ENCODE results near the gene PBX1. TPM values are rescaled to one million over a fixed set of nuclear protein-coding genes. Genes with fewer than 3 reads are reported as not detected.

The PBX1 gene
- total and polyA plus RNA-seq, 2 experiments from 2014 or later: 40.0 to 104 TPM

GRCh38 chr1:164802529-164803282 lies 243.7 kb downstream of the PBX1 start:
- peaks cover 11% of the 10 kb centered on the region for H4K20me1 ChIP-seq (replicated peaks; ENCODE audit: insufficient read depth)
- Mint-ChIP-seq H3K27me3 (ENCODE audit: insufficient read depth, low read depth, poor library complexity) (no peaks in the 10 kb centered on the region), H3K27ac (no peak overlapping the region), H3K4me1 (no peaks in the 10 kb centered on the region), H3K4me3 (no peak overlapping the region), H3K9me3 (no peaks in the 10 kb centered on the region), H3K36me3 (ENCODE audit: low read depth) (peaks cover 42% of the 10 kb centered on the region)
- DNase-seq (ENCODE audit: low spot score): no peak
- no peak for ATAC-seq
- TF ChIP-seq NANOG (IDR thresholded peaks at IDR 0.05; ENCODE audit: borderline replicate concordance): no peak
- no peak for TF ChIP-seq REST (IDR thresholded peaks at IDR 0.05; ENCODE audit: unreplicated experiment)
- no peak for TF ChIP-seq ETS1 (IDR thresholded peaks at IDR 0.05)
- no peak for TF ChIP-seq ZNF331 (CRISPR knock-in tag; IDR thresholded peaks at IDR 0.05; ENCODE audit: low read depth)
- no peak for TF ChIP-seq EZH2phosphoT487 (IDR thresholded peaks at IDR 0.05; ENCODE audit: unreplicated experiment)
- TF ChIP-seq CTCF (conservative IDR thresholded peaks at IDR 0.05; ENCODE audit: low read depth in 2 of 2): no peak
- TF ChIP-seq CREB1 (CRISPR knock-in tag; IDR thresholded peaks at IDR 0.05; ENCODE audit: low read depth): no peak
- TF ChIP-seq POLR2AphosphoS5 (IDR thresholded peaks at IDR 0.05; ENCODE audit: low read depth): no peak
- no peak for TF ChIP-seq EZH2 (IDR thresholded peaks at IDR 0.05; ENCODE audit: low read depth, unreplicated experiment)
- no peak for TF ChIP-seq STAT1 (IDR thresholded peaks at IDR 0.05; ENCODE audit: unreplicated experiment)
- no peak for TF ChIP-seq ZNF462 (CRISPR knock-in tag; IDR thresholded peaks at IDR 0.05)
- no peak for TF ChIP-seq ZNF114 (CRISPR knock-in tag; IDR thresholded peaks at IDR 0.05)
- no peak for TF ChIP-seq JUNB (IDR thresholded peaks at IDR 0.05; ENCODE audit: unreplicated experiment)
- H3K4me3 ChIP-seq: no peak overlapping the region
- no peak overlapping the region for H2AFZ ChIP-seq
- no peaks in the 10 kb centered on the region for H3K79me2 ChIP-seq (replicated peaks; ENCODE audit: insufficient read depth)
- H3K27me3 ChIP-seq (ENCODE audit: insufficient read depth): no peaks in the 10 kb centered on the region
- H3K9me2 ChIP-seq (ENCODE audit: insufficient read depth): no peaks in the 10 kb centered on the region
- no peak overlapping the region for H3K4me2 ChIP-seq
- H3K4me1 ChIP-seq (ENCODE audit: insufficient read depth): no peaks in the 10 kb centered on the region
- no peak overlapping the region for H3K27ac ChIP-seq (ENCODE audit: low read depth)
- peaks cover 10% of the 10 kb centered on the region for H3K36me3 ChIP-seq (ENCODE audit: insufficient read depth)
- no peaks in the 10 kb centered on the region for H3F3A ChIP-seq (replicated peaks; ENCODE audit: low read depth)

All from GM23338 (cell line).